Breast epithelium (tissue), 4 donors: ENCODE data around the gene ABCA13. TPM values are rescaled to one million over a fixed set of nuclear protein-coding genes. Genes with fewer than 3 reads are reported as not detected.

Source experiments
- DNase-seq, 2 donors: peaks; one replicate each; pipeline ENCODE4 v3.0.0-alpha.2; 2019; ENCODE audit warnings: low spot score in 2 of 2
- H3K27ac ChIP-seq, 2 donors: fragments of 200-600 bp; sonication (generic) in 1 of 2; one replicate each; pipeline ENCODE4 v1.5.1; 2016 to 2019; ENCODE audit warnings: mild to moderate bottlenecking in 1 of 2
- H3K27me3 ChIP-seq, 2 donors: fragments of 200-600 bp; sonication (generic) in 1 of 2; one replicate each; pipeline versions ENCODE4 v1.5.1 to v1.6.0; 2017 to 2019; ENCODE audit warnings: control low read depth in 1 of 2, mild to moderate bottlenecking in 1 of 2
- H3K36me3 ChIP-seq: fragments of 200-600 bp; one replicate; pipeline ENCODE4 v1.5.1; 2019
- H3K4me1 ChIP-seq, 2 donors: fragments of 200-600 bp; sonication (generic); one replicate each; pipeline ENCODE4 v1.5.1; 2016 to 2019; ENCODE audit warnings: control low read depth in 1 of 2
- H3K4me3 ChIP-seq, 3 donors: fragments of 200-600 bp; sonication (generic); 1 replicate in 2 of 3; 2 replicates in 1 of 3; pipeline ENCODE4 v1.5.1; 2016 to 2019; ENCODE audit warnings: mild to moderate bottlenecking in 3 of 3, moderate library complexity in 2 of 3
- H3K9me3 ChIP-seq, 2 donors: fragments of 200-600 bp; sonication (generic) in 1 of 2; one replicate each; pipeline ENCODE4 v1.5.1; 2016 to 2019; ENCODE audit warnings: control low read depth in 1 of 2
- CTCF ChIP-seq, 3 donors: fragments of 450-650 bp; IDR thresholded peaks; one replicate each; pipeline ENCODE4 v1.5.1; 2016 to 2017; ENCODE audit warnings: antibody characterized with exemption in 3 of 3, mild to moderate bottlenecking in 3 of 3, moderate library complexity in 3 of 3
- POLR2A ChIP-seq: fragments of 450-650 bp; IDR thresholded peaks from one replicate; pipeline ENCODE4 v1.6.1; 2016; ENCODE audit warnings: antibody characterized with exemption, mild to moderate bottlenecking, moderate library complexity
- POLR2AphosphoS5 ChIP-seq, 3 donors: sonication (generic); formaldehyde crosslinking; IDR thresholded peaks; one replicate each; pipeline ENCODE4 v1.6.1; 2017; ENCODE audit warnings: antibody characterized with exemption in 3 of 3
- intact Hi-C: fragments of 100-400 bp; cut with DNase I; formaldehyde crosslinking; loops from one replicate; pipeline ENCODE4 v1.15.1; 2023; ENCODE audit warnings: low total_unique reads
- total RNA-seq, 3 donors: library from RNA; depleted of rRNA; stranded (reverse); fragments of >200 nt; gene quantifications; one replicate each; pipeline ENCODE4 v1.1.0, GENCODE V29; 2016

The ABCA13 gene
- total RNA-seq, 3 donors from 2014 or later: under 0.01 to 0.29 (median under 0.01) TPM

- peaks cover 4 to 9% of the 10 kb centered on the region in 2 donors for H3K9me3 ChIP-seq
- no peaks in the 10 kb centered on the region for H3K4me1 ChIP-seq
- no peaks in the 10 kb centered on the region for H3K27me3 ChIP-seq
- H3K36me3 ChIP-seq: no peaks in the 10 kb centered on the region
- DNase-seq: no peak
- no peak overlapping the region for H3K27ac ChIP-seq
- no peak for TF ChIP-seq CTCF (IDR thresholded peaks at IDR 0.05)
- TF ChIP-seq POLR2AphosphoS5 (IDR thresholded peaks at IDR 0.05): no peak
- TF ChIP-seq POLR2A: no peak
- intact Hi-C loops: no loop called here
- H3K4me3 ChIP-seq: no peak overlapping the region
These were observed 194.8 kb downstream of the ABCA13 start for GRCh38 chr7:48366096-48366495.

GRCh38 chr7:48376263-48376662 lies 205.0 kb downstream of the ABCA13 start:
- H3K27ac ChIP-seq: no peak overlapping the region
- H3K4me3 ChIP-seq: no peak overlapping the region
- intact Hi-C loops: no loop called here
- DNase-seq: no peak
- TF ChIP-seq POLR2AphosphoS5 (IDR thresholded peaks at IDR 0.05): no peak
- TF ChIP-seq POLR2A: no peak
- H3K4me1 ChIP-seq: no peaks in the 10 kb centered on the region
- H3K9me3 ChIP-seq: peaks cover 0 to under 1% of the 10 kb centered on the region in 2 donors
- H3K36me3 ChIP-seq: no peaks in the 10 kb centered on the region
- H3K27me3 ChIP-seq: no peaks in the 10 kb centered on the region

GRCh38 chr7:48380921-48381320 lies 209.7 kb downstream of the ABCA13 start:
- intact Hi-C loops: no loop called here
- Histone ChIP-seq H3K9me3 (no peaks in the 10 kb centered on the region), H3K4me3 (no peak overlapping the region), H3K36me3 (no peaks in the 10 kb centered on the region), H3K27ac (no peak overlapping the region), H3K27me3 (no peaks in the 10 kb centered on the region), H3K4me1 (no peaks in the 10 kb centered on the region)
- no peak for DNase-seq
- TF ChIP-seq CTCF (IDR thresholded peaks at IDR 0.05) (no peak), POLR2AphosphoS5 (IDR thresholded peaks at IDR 0.05) (no peak), POLR2A (no peak)

- TF ChIP-seq CTCF (IDR thresholded peaks at IDR 0.05) (no peak), POLR2A (no peak), POLR2AphosphoS5 (IDR thresholded peaks at IDR 0.05) (no peak)
- intact Hi-C loops: no loop called here
These were observed 210.3 kb downstream of the ABCA13 start for GRCh38 chr7:48381571-48381970.

GRCh38 chr7:48384180-48384752 lies 213.0 kb downstream of the ABCA13 start:
- Histone ChIP-seq H3K36me3 (no peaks in the 10 kb centered on the region), H3K4me3 (no peak overlapping the region), H3K27me3 (no peaks in the 10 kb centered on the region), H3K4me1 (no peaks in the 10 kb centered on the region), H3K9me3 (no peaks in the 10 kb centered on the region), H3K27ac (no peak overlapping the region)
- intact Hi-C loops: no loop called here
- TF ChIP-seq CTCF (IDR thresholded peaks at IDR 0.05): no peak
- no peak for TF ChIP-seq POLR2A
- TF ChIP-seq POLR2AphosphoS5 (IDR thresholded peaks at IDR 0.05): no peak
- no peak for DNase-seq

More at GRCh38 chr7:48381571-48381970, 210.3 kb downstream of the ABCA13 start:
- Histone ChIP-seq H3K4me3 (no peak overlapping the region), H3K9me3 (no peaks in the 10 kb centered on the region), H3K36me3 (no peaks in the 10 kb centered on the region), H3K27ac (no peak overlapping the region), H3K27me3 (no peaks in the 10 kb centered on the region), H3K4me1 (no peaks in the 10 kb centered on the region)
- DNase-seq: no peak
